Osteocyte (in vitro differentiated cells): ENCODE results near the gene ST6GALNAC5. TPM values are rescaled to one million over a fixed set of nuclear protein-coding genes. Genes with fewer than 3 reads are reported as not detected.
A peak's percentile ranks its signal among the peaks of the same experiment; 100 is the strongest.

Source experiments
- DNase-seq: peaks from one replicate; pipeline ENCODE4 v3.0.0; 2021; ENCODE audit warnings: mixed read lengths; ENCODE audit not compliant: unreplicated experiment; ENCODE audit errors: extremely low spot score
- H3K27ac Mint-ChIP-seq: one replicate; pipeline ENCODE4 v1.8.0; 2021; ENCODE audit warnings: mild to moderate bottlenecking, mixed read lengths; ENCODE audit not compliant: unreplicated experiment
- H3K27me3 Mint-ChIP-seq: one replicate; pipeline ENCODE4 v1.8.0; 2021; ENCODE audit warnings: mixed read lengths; ENCODE audit not compliant: unreplicated experiment
- H3K36me3 Mint-ChIP-seq: one replicate; pipeline ENCODE4 v1.8.0; 2021; ENCODE audit warnings: mixed read lengths; ENCODE audit not compliant: unreplicated experiment
- H3K4me1 Mint-ChIP-seq: one replicate; pipeline ENCODE4 v1.8.0; 2021; ENCODE audit warnings: mixed read lengths; ENCODE audit not compliant: unreplicated experiment
- H3K4me3 Mint-ChIP-seq: one replicate; pipeline ENCODE4 v1.8.0; 2021; ENCODE audit warnings: mild to moderate bottlenecking, moderate library complexity, mixed read lengths; ENCODE audit not compliant: unreplicated experiment
- H3K9me3 Mint-ChIP-seq: one replicate; pipeline ENCODE4 v1.8.0; 2021; ENCODE audit warnings: mixed read lengths; ENCODE audit not compliant: unreplicated experiment
- total RNA-seq: library from RNA; stranded (reverse); gene quantifications from 2 replicates; pipeline ENCODE4 v1.2.1, GENCODE V29; 2021
- TF ChIP-seq, protein P1 (sequence below): fragments of 200-600 bp; sonication (generic); IDR thresholded peaks from 2 replicates; pipeline ENCODE4 v1.5.0; 2021; ENCODE audit warnings: antibody characterized with exemption, mild to moderate bottlenecking, moderate library complexity

ST6GALNAC5 gene
- total RNA-seq, 1 donor from 2014 or later, result 3.7 TPM

DNA sequence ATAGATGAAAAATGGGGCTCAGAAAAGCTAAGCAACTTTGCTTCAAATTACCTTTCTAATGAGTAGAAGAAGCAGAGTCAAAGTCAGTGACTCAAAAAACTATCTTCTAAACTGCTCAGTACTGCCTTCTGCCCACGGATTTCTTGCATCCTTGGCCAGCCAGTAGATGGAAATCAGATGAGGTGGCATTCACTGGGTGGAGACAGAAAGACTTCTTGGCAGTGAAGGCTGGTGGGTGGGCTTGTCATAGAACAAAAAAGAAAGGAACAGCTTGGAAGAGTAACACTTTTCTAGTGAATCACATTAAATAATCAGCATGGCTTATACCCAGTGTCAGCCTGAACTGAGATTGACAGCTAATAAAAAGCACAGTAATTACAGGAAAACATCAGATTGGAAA lies 170.7 kb downstream of the ST6GALNAC5 start:
- Mint-ChIP-seq H3K9me3 (peaks cover 7% of the 10 kb centered on the region), H3K4me3 (no peak overlapping the region), H3K4me1 (peaks cover 14% of the 10 kb centered on the region), H3K27me3 (no peaks in the 10 kb centered on the region), H3K36me3 (no peaks in the 10 kb centered on the region), H3K27ac (no peak overlapping the region)
- TF ChIP-seq, protein P1, sequence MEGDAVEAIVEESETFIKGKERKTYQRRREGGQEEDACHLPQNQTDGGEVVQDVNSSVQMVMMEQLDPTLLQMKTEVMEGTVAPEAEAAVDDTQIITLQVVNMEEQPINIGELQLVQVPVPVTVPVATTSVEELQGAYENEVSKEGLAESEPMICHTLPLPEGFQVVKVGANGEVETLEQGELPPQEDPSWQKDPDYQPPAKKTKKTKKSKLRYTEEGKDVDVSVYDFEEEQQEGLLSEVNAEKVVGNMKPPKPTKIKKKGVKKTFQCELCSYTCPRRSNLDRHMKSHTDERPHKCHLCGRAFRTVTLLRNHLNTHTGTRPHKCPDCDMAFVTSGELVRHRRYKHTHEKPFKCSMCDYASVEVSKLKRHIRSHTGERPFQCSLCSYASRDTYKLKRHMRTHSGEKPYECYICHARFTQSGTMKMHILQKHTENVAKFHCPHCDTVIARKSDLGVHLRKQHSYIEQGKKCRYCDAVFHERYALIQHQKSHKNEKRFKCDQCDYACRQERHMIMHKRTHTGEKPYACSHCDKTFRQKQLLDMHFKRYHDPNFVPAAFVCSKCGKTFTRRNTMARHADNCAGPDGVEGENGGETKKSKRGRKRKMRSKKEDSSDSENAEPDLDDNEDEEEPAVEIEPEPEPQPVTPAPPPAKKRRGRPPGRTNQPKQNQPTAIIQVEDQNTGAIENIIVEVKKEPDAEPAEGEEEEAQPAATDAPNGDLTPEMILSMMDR, result no peak
- DNase-seq, result no peak

DNA sequence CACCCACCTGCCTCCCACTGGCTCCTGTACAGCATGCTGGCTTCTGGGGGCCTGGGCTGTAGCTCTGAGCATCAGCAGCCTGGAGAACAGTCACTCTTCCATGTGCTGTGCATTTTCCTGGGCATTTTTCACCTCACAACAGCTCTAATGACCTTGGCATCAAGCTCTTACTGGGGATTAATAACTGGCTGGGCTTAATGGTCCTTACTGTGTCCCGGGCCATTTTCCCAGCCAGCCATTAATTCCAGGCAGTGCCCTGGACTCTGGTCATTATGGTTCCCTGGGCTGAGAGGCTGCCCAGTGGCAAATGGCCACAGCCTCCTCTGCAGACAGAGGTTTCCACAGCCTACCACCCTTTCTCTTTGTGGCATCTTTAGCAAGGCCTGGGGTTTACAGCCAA lies 171.8 kb downstream of the ST6GALNAC5 start:
- Mint-ChIP-seq H3K4me3 (no peak overlapping the region), H3K27ac (peak overlapping the region; percentile 69), H3K36me3 (no peaks in the 10 kb centered on the region), H3K4me1 (peaks cover 14% of the 10 kb centered on the region), H3K27me3 (no peaks in the 10 kb centered on the region), H3K9me3 (peaks cover 7% of the 10 kb centered on the region)
- TF ChIP-seq, protein P1, result no peak
- DNase-seq, result no peak

- Mint-ChIP-seq H3K36me3 (no peaks in the 10 kb centered on the region), H3K27me3 (no peaks in the 10 kb centered on the region), H3K4me3 (no peak overlapping the region), H3K9me3 (peaks cover 7% of the 10 kb centered on the region), H3K27ac (peak overlapping the region; percentile 69), H3K4me1 (peaks cover 14% of the 10 kb centered on the region)
- DNase-seq, result no peak
- TF ChIP-seq, protein P1, result no peak
Measured at GRCh38 chr1:77039739-77040138, 172.5 kb downstream of the ST6GALNAC5 start.

GRCh38 chr1:77040826-77041225 lies 173.5 kb downstream of the ST6GALNAC5 start:
- Mint-ChIP-seq H3K36me3 (no peaks in the 10 kb centered on the region), H3K9me3 (peaks cover 7% of the 10 kb centered on the region), H3K4me3 (no peak overlapping the region), H3K27ac (peak overlapping the region; percentile 69), H3K27me3 (no peaks in the 10 kb centered on the region), H3K4me1 (peaks cover 14% of the 10 kb centered on the region)
- TF ChIP-seq, protein P1, result no peak
- no peak for DNase-seq

- DNase-seq, result no peak
Measured at GRCh38 chr1:77044133-77044849, 177.0 kb downstream of the ST6GALNAC5 start.

More at GRCh38 chr1:77044133-77044849, 177.0 kb downstream of the ST6GALNAC5 start:
- Mint-ChIP-seq H3K27me3 (no peaks in the 10 kb centered on the region), H3K27ac (no peak overlapping the region), H3K4me1 (peaks cover 13% of the 10 kb centered on the region), H3K36me3 (no peaks in the 10 kb centered on the region), H3K9me3 (no peaks in the 10 kb centered on the region), H3K4me3 (no peak overlapping the region)
- TF ChIP-seq, protein P1, result no peak
